GM12873 (cell line): Measurements from ENCODE around the gene NSMCE1.

Experiments used
- CTCF ChIP-seq: IDR thresholded peaks from 2 replicates; pipeline ENCODE4 v1.5.1; 2012; ENCODE audit warnings: low read depth, mild to moderate bottlenecking, moderate library complexity, low read length, control low read depth; ENCODE audit not compliant: insufficient read depth; ENCODE audit errors: missing control alignments

The NSMCE1 gene

GRCh38 chr16:27238016-27238587 is 30.5 kb downstream of the NSMCE1 start:
- TF ChIP-seq CTCF: no peak

GRCh38 chr16:27237219-27238015 is 31.2 kb downstream of the NSMCE1 start:
- TF ChIP-seq CTCF: no peak

GRCh38 chr16:27236635-27237218 is 31.8 kb downstream of the NSMCE1 start:
- no peak for TF ChIP-seq CTCF

GRCh38 chr16:27235938-27236245 is 32.7 kb downstream of the NSMCE1 start:
- TF ChIP-seq CTCF: no peak

GRCh38 chr16:27235055-27235937 is 33.3 kb downstream of the NSMCE1 start:
- TF ChIP-seq CTCF: peak; percentile 84

- TF ChIP-seq CTCF: no peak
Observed at GRCh38 chr16:27234603-27235002, 34.0 kb downstream of the NSMCE1 start.

- TF ChIP-seq CTCF: no peak
Observed at GRCh38 chr16:27234171-27234570, 34.4 kb downstream of the NSMCE1 start.
